Left lung (tissue), 10 donors: ENCODE measurements around the gene BNC2. TPM values are rescaled to one million over a fixed set of nuclear protein-coding genes. Genes with fewer than 3 reads are reported as not detected.
A peak's percentile ranks its signal among the peaks of the same experiment; 100 is the strongest.

Experiments used
- ATAC-seq: fragments of 200-7000 bp; cut with Tn5 transposase; one replicate; pipeline ENCODE4 v1.9.1; 2020; ENCODE audit warnings: moderate library complexity
- DNase-seq, 4 donors: peaks; one replicate each; pipeline ENCODE4 v3.0.0-alpha.2; 2013 to 2020
- H3K27ac ChIP-seq, 2 donors: fragments of 200-600 bp; sonication (generic) in 1 of 2; one replicate each; pipeline versions ENCODE4 v1.5.0 to v1.8.0; 2020 to 2021
- H3K27me3 ChIP-seq, 2 donors: fragments of 200-600 bp; sonication (generic) in 1 of 2; one replicate each; pipeline versions ENCODE4 v1.5.0 to v1.8.0; 2020 to 2021
- H3K36me3 ChIP-seq, 2 donors: fragments of 200-600 bp; sonication (generic) in 1 of 2; one replicate each; pipeline versions ENCODE4 v1.5.0 to v1.8.0; 2020 to 2021
- H3K4me1 ChIP-seq, 2 donors: fragments of 200-600 bp; one replicate each; pipeline ENCODE4 v1.8.0; 2021
- H3K4me3 ChIP-seq, 2 donors: fragments of 200-600 bp; sonication (generic) in 1 of 2; one replicate each; pipeline versions ENCODE4 v1.5.0 to v1.8.0; 2020 to 2021; ENCODE audit warnings: mild to moderate bottlenecking in 1 of 2
- H3K9me3 ChIP-seq, 2 donors: fragments of 200-600 bp; sonication (generic) in 1 of 2; one replicate each; pipeline versions ENCODE4 v1.5.0 to v1.8.0; 2020 to 2021
- intact Hi-C, 2 donors: fragments of 100-400 bp; cut with DNase I; formaldehyde crosslinking; loops; one replicate each; pipeline versions ENCODE4 v1.11.2 to v1.14.2; 2022
- polyA plus RNA-seq, 6 donors: library from polyadenylated mRNA; unstranded; fragments of 120-200 nt; gene quantifications; one replicate each; pipeline ENCODE4 v1.2.1, GENCODE V29; 2013; ENCODE audit not compliant: insufficient read length in 6 of 6
- total RNA-seq, 2 donors: library from RNA; stranded (reverse); fragmentation: NEBNext Ultra II Directional; extraction: Animal tissue kit (Norgen Biotek cat#: 25700); gene quantifications; one replicate each; pipeline ENCODE4 v1.2.1, GENCODE V29; 2021
- TF ChIP-seq, protein P1 (sequence below), 2 donors: fragments of 200-600 bp; sonication (generic) in 1 of 2; IDR thresholded peaks; one replicate each; pipeline versions ENCODE4 v1.5.0 to v1.8.0; 2021; ENCODE audit warnings: antibody characterized with exemption in 2 of 2
- donor health status: DM: no; HTN: yes; CAD: no.
- donor health status: DM: no; HTN: no; CAD: no.

Gene BNC2
- total and polyA plus RNA-seq, 8 donors: 9.6 to 19.3 (median 12.9) TPM

DNA sequence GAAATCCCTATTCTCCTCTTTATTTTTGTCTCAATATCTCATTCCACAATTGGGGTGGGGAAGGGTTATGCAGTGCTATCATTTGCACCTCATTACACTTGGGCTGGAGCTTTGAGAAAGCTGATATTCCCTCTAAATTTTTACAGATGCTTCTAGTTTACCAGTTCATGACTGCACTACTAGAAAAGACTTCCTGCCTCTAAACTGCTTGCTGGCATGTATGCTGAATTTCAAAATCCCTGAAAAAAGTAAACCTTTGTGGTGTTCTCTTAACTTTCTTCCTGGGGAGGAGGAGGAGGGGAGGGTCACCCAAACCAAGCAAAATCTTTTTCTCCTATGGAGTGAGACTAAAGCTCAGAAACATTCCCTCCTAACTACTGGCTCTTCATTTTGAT lies 45.1 kb downstream of the BNC2 start:
- no peak for ATAC-seq
- H3K4me1 ChIP-seq: no peaks in the 10 kb centered on the region
- no peaks in the 10 kb centered on the region for H3K36me3 ChIP-seq
- peaks cover 0 to 16% of the 10 kb centered on the region in 2 donors for H3K27me3 ChIP-seq
- H3K9me3 ChIP-seq: no peaks in the 10 kb centered on the region
- intact Hi-C loops: no loop called here
- DNase-seq: peak in 2 of 4 donors; percentile 46 to 64
- H3K27ac ChIP-seq: no peak overlapping the region
- TF ChIP-seq, protein P1, sequence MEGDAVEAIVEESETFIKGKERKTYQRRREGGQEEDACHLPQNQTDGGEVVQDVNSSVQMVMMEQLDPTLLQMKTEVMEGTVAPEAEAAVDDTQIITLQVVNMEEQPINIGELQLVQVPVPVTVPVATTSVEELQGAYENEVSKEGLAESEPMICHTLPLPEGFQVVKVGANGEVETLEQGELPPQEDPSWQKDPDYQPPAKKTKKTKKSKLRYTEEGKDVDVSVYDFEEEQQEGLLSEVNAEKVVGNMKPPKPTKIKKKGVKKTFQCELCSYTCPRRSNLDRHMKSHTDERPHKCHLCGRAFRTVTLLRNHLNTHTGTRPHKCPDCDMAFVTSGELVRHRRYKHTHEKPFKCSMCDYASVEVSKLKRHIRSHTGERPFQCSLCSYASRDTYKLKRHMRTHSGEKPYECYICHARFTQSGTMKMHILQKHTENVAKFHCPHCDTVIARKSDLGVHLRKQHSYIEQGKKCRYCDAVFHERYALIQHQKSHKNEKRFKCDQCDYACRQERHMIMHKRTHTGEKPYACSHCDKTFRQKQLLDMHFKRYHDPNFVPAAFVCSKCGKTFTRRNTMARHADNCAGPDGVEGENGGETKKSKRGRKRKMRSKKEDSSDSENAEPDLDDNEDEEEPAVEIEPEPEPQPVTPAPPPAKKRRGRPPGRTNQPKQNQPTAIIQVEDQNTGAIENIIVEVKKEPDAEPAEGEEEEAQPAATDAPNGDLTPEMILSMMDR (IDR thresholded peaks at IDR 0.05): no peak
- H3K4me3 ChIP-seq: no peak overlapping the region

DNA sequence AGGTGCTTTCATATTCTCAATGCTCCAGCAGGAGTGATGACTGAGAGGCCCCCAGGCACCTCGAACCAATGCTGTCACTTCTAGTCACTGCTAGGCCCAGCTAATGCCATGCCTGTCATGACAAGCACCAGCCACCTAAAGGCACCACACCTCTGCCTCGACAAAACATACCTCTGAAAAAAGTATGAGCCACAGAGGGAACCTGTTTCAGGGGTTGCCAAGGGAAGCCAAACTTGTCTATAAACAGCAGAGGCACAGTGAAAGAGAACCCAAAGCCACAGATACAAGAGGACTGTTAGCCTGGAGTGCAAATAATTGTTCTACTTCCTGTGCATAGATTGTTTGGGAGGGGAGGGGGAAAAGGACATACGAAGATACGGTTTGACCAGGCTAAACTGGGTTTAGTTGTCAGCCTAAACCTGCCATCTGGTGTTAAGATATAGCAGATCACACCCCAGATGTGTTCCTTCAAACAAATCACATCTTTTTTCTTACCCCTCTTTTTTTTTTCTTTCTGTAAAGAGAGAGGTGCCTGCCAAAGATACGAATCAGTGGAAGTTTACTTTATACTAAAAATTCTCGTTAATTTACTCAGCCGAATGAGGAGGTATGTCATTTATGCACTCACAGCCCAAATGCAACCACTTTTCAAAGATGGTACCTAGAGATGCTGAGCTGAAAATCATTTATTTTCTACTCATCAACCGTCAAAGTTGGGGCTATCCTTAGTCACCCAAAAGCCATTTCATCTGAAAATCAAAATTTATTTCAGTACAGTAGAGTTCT lies 45.7 kb downstream of the BNC2 start:
- H3K4me1 ChIP-seq: no peaks in the 10 kb centered on the region

DNA sequence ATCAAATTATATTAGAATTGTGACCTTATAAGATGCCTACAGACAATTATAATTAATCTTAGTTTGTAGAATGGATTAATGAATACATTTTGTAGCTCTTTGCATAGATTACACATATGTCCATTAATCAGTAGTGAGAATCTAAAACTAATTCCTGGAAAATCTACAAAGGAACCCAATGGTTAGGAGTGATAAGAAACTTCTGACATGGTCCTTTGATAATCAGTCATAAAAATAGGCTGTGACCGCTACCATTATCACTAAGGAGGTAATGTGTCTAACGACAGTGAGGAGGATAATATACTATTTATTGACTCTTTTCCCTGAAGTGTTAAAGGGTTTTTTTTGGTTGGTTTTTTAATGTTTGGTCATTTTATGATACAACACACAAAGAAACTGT lies 46.6 kb downstream of the BNC2 start:
- no peaks in the 10 kb centered on the region for H3K36me3 ChIP-seq
- H3K9me3 ChIP-seq: no peaks in the 10 kb centered on the region
- H3K27me3 ChIP-seq: peaks cover 0 to 6% of the 10 kb centered on the region in 2 donors
- H3K27ac ChIP-seq: no peak overlapping the region
- no peaks in the 10 kb centered on the region for H3K4me1 ChIP-seq
- ATAC-seq (no peak), DNase-seq (no peak)
- TF ChIP-seq, protein P1 (IDR thresholded peaks at IDR 0.05): no peak
- intact Hi-C loops: no loop called here
- no peak overlapping the region for H3K4me3 ChIP-seq

More for the DNA sequence above, 45.7 kb downstream of the BNC2 start:
- intact Hi-C loops: no loop called here
- ATAC-seq (peak; percentile 53), DNase-seq (peak in 2 of 4 donors; percentile 51 to 76)
- H3K4me3 ChIP-seq: no peak overlapping the region
- H3K36me3 ChIP-seq: no peaks in the 10 kb centered on the region
- no peaks in the 10 kb centered on the region for H3K9me3 ChIP-seq
- H3K27ac ChIP-seq: no peak overlapping the region
- H3K27me3 ChIP-seq: peaks cover 0 to 14% of the 10 kb centered on the region in 2 donors
- TF ChIP-seq, protein P1 (IDR thresholded peaks at IDR 0.05): no peak

DNA sequence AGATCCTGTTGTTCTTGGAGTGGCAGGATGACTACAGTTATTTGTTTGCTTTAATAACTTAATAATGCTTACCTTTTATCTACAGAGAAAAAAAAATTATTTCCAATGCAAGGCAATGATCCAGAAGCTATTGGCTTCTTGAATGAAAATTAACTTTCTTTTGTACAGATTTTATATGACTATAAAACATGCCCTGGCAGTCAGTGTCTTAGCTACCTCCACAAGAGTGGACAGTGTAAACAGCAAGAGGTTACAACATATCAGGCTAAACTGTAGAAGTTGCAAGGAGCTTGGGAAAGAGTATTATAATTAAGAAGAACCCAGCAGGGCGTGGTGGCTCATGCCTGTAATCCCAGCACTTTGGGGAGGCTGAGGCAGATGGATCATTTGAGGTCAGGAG lies 49.1 kb downstream of the BNC2 start:
- no peaks in the 10 kb centered on the region for H3K4me1 ChIP-seq
- TF ChIP-seq, protein P1 (IDR thresholded peaks at IDR 0.05): no peak
- no peaks in the 10 kb centered on the region for H3K27me3 ChIP-seq
- no peak overlapping the region for H3K4me3 ChIP-seq
- H3K36me3 ChIP-seq: no peaks in the 10 kb centered on the region
- no peak overlapping the region for H3K27ac ChIP-seq
- DNase-seq (no peak), ATAC-seq (no peak)
- no peaks in the 10 kb centered on the region for H3K9me3 ChIP-seq
- intact Hi-C loops: no loop called here

DNA sequence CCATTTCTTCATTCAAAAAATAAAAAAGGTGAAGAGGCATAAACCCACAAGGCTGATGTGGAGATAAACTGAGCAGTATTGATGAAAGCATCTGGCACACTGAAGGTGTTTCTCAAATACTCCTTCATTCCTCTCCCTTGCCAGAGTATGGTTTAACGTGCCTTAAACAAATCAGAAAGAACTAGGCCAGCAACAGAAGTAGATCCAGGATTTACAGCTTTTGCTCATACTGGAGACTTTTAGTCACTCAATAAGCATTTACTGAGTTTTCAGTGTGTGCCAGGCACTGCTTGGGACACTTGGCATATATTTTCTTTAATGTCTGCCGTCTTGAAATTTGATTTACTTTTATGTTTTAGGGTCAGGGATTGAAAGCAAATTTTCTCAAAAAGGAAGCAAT lies 53.0 kb downstream of the BNC2 start:
- no peak overlapping the region for H3K4me3 ChIP-seq
- intact Hi-C loops: no loop called here
- TF ChIP-seq, protein P1 (IDR thresholded peaks at IDR 0.05): no peak
- no peaks in the 10 kb centered on the region for H3K9me3 ChIP-seq
- H3K36me3 ChIP-seq: no peaks in the 10 kb centered on the region
- no peaks in the 10 kb centered on the region for H3K4me1 ChIP-seq
- no peak overlapping the region for H3K27ac ChIP-seq
- DNase-seq: no peak
- H3K27me3 ChIP-seq: no peaks in the 10 kb centered on the region
- no peak for ATAC-seq
